ENCODE results near the gene RHBDL3. TPM values are rescaled to one million over a fixed set of nuclear protein-coding genes. Genes with fewer than 3 reads are reported as not detected.

The RHBDL3 gene
- total RNA-seq, 1 experiment from 2014 or later = 13.2 TPM

- TF ChIP-seq ZNF317 (CRISPR knock-in tag; IDR thresholded peaks at IDR 0.05; ENCODE audit: borderline replicate concordance, low read depth) (no peak), RELA (CRISPR knock-in tag; IDR thresholded peaks at IDR 0.05; ENCODE audit: borderline replicate concordance) (no peak), ATF6 (CRISPR knock-in tag; IDR thresholded peaks at IDR 0.05) (no peak), ATF3 (CRISPR knock-in tag; conservative IDR thresholded peaks at IDR 0.05) (no peak), ZMAT4 (CRISPR knock-in tag; IDR thresholded peaks at IDR 0.05) (no peak), CTCF (IDR thresholded peaks at IDR 0.05) (no peak), NR1H2 (CRISPR knock-in tag; IDR thresholded peaks at IDR 0.05) (no peak)
These were observed 39.4 kb downstream of the RHBDL3 start (continued) for GRCh38 chr17:32305049-32305448.

GRCh38 chr17:32307658-32308057, 42.0 kb downstream of the RHBDL3 start:
- ChIA-PET CTCF (interaction anchor here (0.5 to 1.3 kb wide), 2 partner anchors 27 to 1664 kb away, joined by 3 to 6 read pairs; no protein-coding TSS in a partner anchor), POLR2A (no interaction called here)
- Mint-ChIP-seq H3K36me3 (0 out of 2 replicates have a peak, but pooled peaks cover 2% of the 10 kb centered on the region), H3K27ac (no peak overlapping the region), H3K9me3 (no peaks in the 10 kb centered on the region), H3K4me1 (peaks cover 60% of the 10 kb centered on the region), H3K27me3 (ENCODE audit: low read depth) (no peaks in the 10 kb centered on the region), H3K4me3 (no peak overlapping the region)
- TF ChIP-seq ZNF512 (CRISPR knock-in tag; IDR thresholded peaks at IDR 0.05; ENCODE audit: borderline replicate concordance) = no peak
- TF ChIP-seq TCF7 (CRISPR knock-in tag; IDR thresholded peaks at IDR 0.05; ENCODE audit: low read depth) = no peak
- no peak for TF ChIP-seq CDX4 (CRISPR knock-in tag; IDR thresholded peaks at IDR 0.05; ENCODE audit: borderline replicate concordance)
- no peak for TF ChIP-seq AR (CRISPR knock-in tag; IDR thresholded peaks at IDR 0.05)
- TF ChIP-seq JAZF1 (CRISPR knock-in tag; IDR thresholded peaks at IDR 0.05) = no peak
- ATAC-seq (no peak), DNase-seq (ENCODE audit: low spot score) (no peak)
